Liver (tissue), 9 donors: Measurements from ENCODE around the gene PCBP2. TPM values are rescaled to one million over a fixed set of nuclear protein-coding genes. Genes with fewer than 3 reads are reported as not detected.
"Not testable (repeated sequence)": the region's sequence is repeated elsewhere in the genome, so short reads cannot be mapped to it uniquely, and the experiment has no call there.

Source experiments
- DNase-seq: peaks from one replicate; pipeline ENCODE4 v3.0.0-alpha.2; 2017; ENCODE audit warnings: low spot score
- H3K27ac ChIP-seq, 2 donors: one replicate each; pipeline ENCODE4 v1.7.0; 2013; ENCODE audit warnings: inconsistent platforms in 2 of 2, low read length in 2 of 2, control low read depth in 1 of 2, low read depth in 1 of 2, mild to moderate bottlenecking in 1 of 2
- H3K27me3 ChIP-seq, 4 donors: one replicate each; pipeline versions ENCODE4 v1.6.1 to v1.7.0; 2013; ENCODE audit warnings: low read length in 3 of 4, inconsistent platforms in 1 of 4, mild to moderate bottlenecking in 1 of 4, moderate library complexity in 1 of 4; ENCODE audit not compliant: control insufficient read depth in 4 of 4, insufficient read depth in 4 of 4
- H3K36me3 ChIP-seq, 4 donors: one replicate each; pipeline versions ENCODE4 v1.6.1 to v1.7.0; 2013; ENCODE audit warnings: low read length in 3 of 4, mild to moderate bottlenecking in 3 of 4, low read depth in 1 of 4, moderate library complexity in 1 of 4; ENCODE audit not compliant: control insufficient read depth in 4 of 4, insufficient read depth in 3 of 4
- H3K4me1 ChIP-seq, 4 donors: one replicate each; pipeline versions ENCODE4 v1.6.1 to v1.7.0; 2013; ENCODE audit warnings: low read length in 3 of 4, mild to moderate bottlenecking in 3 of 4, moderate library complexity in 1 of 4; ENCODE audit not compliant: control insufficient read depth in 4 of 4, insufficient read depth in 4 of 4
- H3K4me3 ChIP-seq, 3 donors: one replicate each; pipeline versions ENCODE4 v1.6.1 to v1.7.0; 2013; ENCODE audit warnings: low read length in 3 of 3, control low read depth in 1 of 3, low read depth in 1 of 3, mild to moderate bottlenecking in 1 of 3
- H3K9ac ChIP-seq, 2 donors: one replicate each; pipeline ENCODE4 v1.7.0; 2013; ENCODE audit warnings: low read length in 2 of 2, mild to moderate bottlenecking in 2 of 2, moderate library complexity in 2 of 2, control low read depth in 1 of 2, low read depth in 1 of 2
- H3K9me3 ChIP-seq, 4 donors: one replicate each; pipeline versions ENCODE4 v1.6.1 to v1.7.0; 2013; ENCODE audit warnings: low read length in 3 of 4; ENCODE audit not compliant: control insufficient read depth in 4 of 4
- CTCF ChIP-seq: fragments of 150-350 bp; IDR thresholded peaks from 2 replicates; pipeline ENCODE4 v1.5.1; 2017; ENCODE audit warnings: improper control_type of control experiment, low read depth, low read length; ENCODE audit not compliant: missing input control
- EGR1 ChIP-seq, 2 donors: IDR thresholded peaks; 2 replicates each; pipeline ENCODE4 v1.6.1; 2016 to 2018; ENCODE audit warnings: antibody characterized with exemption in 2 of 2, low read depth in 2 of 2
- FOXA1 ChIP-seq: IDR thresholded peaks from 2 replicates; pipeline ENCODE4 v1.6.1; 2016; ENCODE audit warnings: antibody characterized with exemption
- FOXA2 ChIP-seq: IDR thresholded peaks from 2 replicates; pipeline ENCODE4 v1.6.1; 2016; ENCODE audit warnings: antibody characterized with exemption
- GABPA ChIP-seq, 2 donors: IDR thresholded peaks in 1 of 2; conservative IDR thresholded peaks in 1 of 2; 2 replicates each; pipeline ENCODE4 v1.6.1; 2016; ENCODE audit warnings: antibody characterized with exemption in 2 of 2, mild to moderate bottlenecking in 1 of 2, moderate library complexity in 1 of 2
- HNF4A ChIP-seq, 2 donors: conservative IDR thresholded peaks; 2 replicates each; pipeline ENCODE4 v1.6.1; 2016; ENCODE audit warnings: antibody characterized with exemption in 2 of 2, mild to moderate bottlenecking in 2 of 2
- HNF4G ChIP-seq: IDR thresholded peaks from 2 replicates; pipeline ENCODE4 v1.6.1; 2016; ENCODE audit warnings: antibody characterized with exemption
- JUND ChIP-seq, 2 donors: IDR thresholded peaks; 2 replicates each; pipeline ENCODE4 v1.6.1; 2016; ENCODE audit warnings: antibody characterized with exemption in 2 of 2
- MAX ChIP-seq: IDR thresholded peaks from 2 replicates; pipeline ENCODE4 v1.6.1; 2016; ENCODE audit warnings: antibody characterized with exemption
- NR2F2 ChIP-seq: IDR thresholded peaks from 2 replicates; pipeline ENCODE4 v1.6.1; 2016; ENCODE audit warnings: antibody characterized with exemption
- RAD21 ChIP-seq, 2 donors: IDR thresholded peaks; 2 replicates each; pipeline ENCODE4 v1.6.1; 2016; ENCODE audit warnings: antibody characterized with exemption in 2 of 2, mild to moderate bottlenecking in 2 of 2
- RXRA ChIP-seq, 2 donors: IDR thresholded peaks; 2 replicates each; pipeline ENCODE4 v1.6.1; 2017 to 2018; ENCODE audit warnings: antibody characterized with exemption in 2 of 2, mild to moderate bottlenecking in 1 of 2
- SP1 ChIP-seq: IDR thresholded peaks from 2 replicates; pipeline ENCODE4 v1.6.1; 2018; ENCODE audit warnings: antibody characterized with exemption, mild to moderate bottlenecking
- TAF1 ChIP-seq: conservative IDR thresholded peaks from 2 replicates; pipeline ENCODE4 v1.6.1; 2016; ENCODE audit warnings: antibody characterized with exemption, mild to moderate bottlenecking
- YY1 ChIP-seq: IDR thresholded peaks from 2 replicates; pipeline ENCODE4 v1.6.1; 2016; ENCODE audit warnings: antibody characterized with exemption, mild to moderate bottlenecking
- WGBS: extraction: QIAGEN DNeasy Blood & Tissue Kit; methylation state at CpG from one replicate; pipeline ENCODE4 v1.1.7; 2013; 5-methylcytosine and 5-hydroxymethylcytosine counted together
- polyA plus RNA-seq, 2 donors: library from polyadenylated mRNA; stranded (reverse) in 1 of 2; unstranded in 1 of 2; fragments of 200-250 nt in 1 of 2; fragments of >200 nt in 1 of 2; fragmentation: Nextera tagmentation in 1 of 2; extraction: Ambion mirVana in 1 of 2; gene quantifications; one replicate each; pipeline versions ENCODE4 v1.2.1 to v1.2.3, GENCODE V29; 2013 to 2015
- total RNA-seq, 2 donors: library from RNA; depleted of rRNA; stranded (reverse); fragments of >200 nt; gene quantifications; one replicate each; pipeline ENCODE4 v1.2.3, GENCODE V29; 2014
- TF ChIP-seq, protein P1 (sequence below): IDR thresholded peaks from 2 replicates; pipeline ENCODE4 v1.6.1; 2016; ENCODE audit warnings: antibody characterized with exemption, mild to moderate bottlenecking
- TF ChIP-seq, protein P2 (sequence below): IDR thresholded peaks from 2 replicates; pipeline ENCODE4 v1.6.1; 2016; ENCODE audit warnings: antibody characterized with exemption
- TF ChIP-seq, protein P3 (sequence below): IDR thresholded peaks from 2 replicates; pipeline ENCODE4 v1.6.1; 2016; ENCODE audit warnings: antibody characterized with exemption
- donor health status: healthy.
- donor health status: healthy.
- donor health status: healthy.
- donor health status: healthy.
- donor health status: healthy.

PCBP2 gene
- total and polyA plus RNA-seq, 4 donors, result 130 to 377 (median 223) TPM

GRCh38 chr12:53443955-53444354 lies 7.9 kb upstream of the PCBP2 start:
- 82% methylated on average over 4 of the region's 4 CpGs for WGBS
- Histone ChIP-seq H3K27ac (no peak overlapping the region), H3K9me3 (no peaks in the 10 kb centered on the region), H3K4me3 (no peak overlapping the region), H3K4me1 (peaks cover 0 to 19% (median 5%) of the 10 kb centered on the region in 4 donors), H3K27me3 (no peaks in the 10 kb centered on the region), H3K36me3 (peaks cover 3 to 18% (median 12%) of the 10 kb centered on the region in 4 donors), H3K9ac (no peak overlapping the region)
- TF ChIP-seq NR2F2 (no peak), MAX (no peak), EGR1 (IDR thresholded peaks at IDR 0.05; ENCODE audit: low read depth in 2 of 2) (no peak), TAF1 (no peak), CTCF (no peak), GABPA (IDR thresholded peaks at IDR 0.05 in 1 of 2, conservative IDR thresholded peaks at IDR 0.05 in 1 of 2) (no peak), HNF4A (conservative IDR thresholded peaks at IDR 0.05) (no peak), FOXA1 (no peak), YY1 (no peak), FOXA2 (no peak), RAD21 (IDR thresholded peaks at IDR 0.05) (no peak), RXRA (IDR thresholded peaks at IDR 0.05) (no peak), JUND (IDR thresholded peaks at IDR 0.05) (no peak), SP1 (no peak), HNF4G (no peak)
- TF ChIP-seq, protein P1, sequence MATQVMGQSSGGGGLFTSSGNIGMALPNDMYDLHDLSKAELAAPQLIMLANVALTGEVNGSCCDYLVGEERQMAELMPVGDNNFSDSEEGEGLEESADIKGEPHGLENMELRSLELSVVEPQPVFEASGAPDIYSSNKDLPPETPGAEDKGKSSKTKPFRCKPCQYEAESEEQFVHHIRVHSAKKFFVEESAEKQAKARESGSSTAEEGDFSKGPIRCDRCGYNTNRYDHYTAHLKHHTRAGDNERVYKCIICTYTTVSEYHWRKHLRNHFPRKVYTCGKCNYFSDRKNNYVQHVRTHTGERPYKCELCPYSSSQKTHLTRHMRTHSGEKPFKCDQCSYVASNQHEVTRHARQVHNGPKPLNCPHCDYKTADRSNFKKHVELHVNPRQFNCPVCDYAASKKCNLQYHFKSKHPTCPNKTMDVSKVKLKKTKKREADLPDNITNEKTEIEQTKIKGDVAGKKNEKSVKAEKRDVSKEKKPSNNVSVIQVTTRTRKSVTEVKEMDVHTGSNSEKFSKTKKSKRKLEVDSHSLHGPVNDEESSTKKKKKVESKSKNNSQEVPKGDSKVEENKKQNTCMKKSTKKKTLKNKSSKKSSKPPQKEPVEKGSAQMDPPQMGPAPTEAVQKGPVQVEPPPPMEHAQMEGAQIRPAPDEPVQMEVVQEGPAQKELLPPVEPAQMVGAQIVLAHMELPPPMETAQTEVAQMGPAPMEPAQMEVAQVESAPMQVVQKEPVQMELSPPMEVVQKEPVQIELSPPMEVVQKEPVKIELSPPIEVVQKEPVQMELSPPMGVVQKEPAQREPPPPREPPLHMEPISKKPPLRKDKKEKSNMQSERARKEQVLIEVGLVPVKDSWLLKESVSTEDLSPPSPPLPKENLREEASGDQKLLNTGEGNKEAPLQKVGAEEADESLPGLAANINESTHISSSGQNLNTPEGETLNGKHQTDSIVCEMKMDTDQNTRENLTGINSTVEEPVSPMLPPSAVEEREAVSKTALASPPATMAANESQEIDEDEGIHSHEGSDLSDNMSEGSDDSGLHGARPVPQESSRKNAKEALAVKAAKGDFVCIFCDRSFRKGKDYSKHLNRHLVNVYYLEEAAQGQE, result no peak
- TF ChIP-seq, protein P2, sequence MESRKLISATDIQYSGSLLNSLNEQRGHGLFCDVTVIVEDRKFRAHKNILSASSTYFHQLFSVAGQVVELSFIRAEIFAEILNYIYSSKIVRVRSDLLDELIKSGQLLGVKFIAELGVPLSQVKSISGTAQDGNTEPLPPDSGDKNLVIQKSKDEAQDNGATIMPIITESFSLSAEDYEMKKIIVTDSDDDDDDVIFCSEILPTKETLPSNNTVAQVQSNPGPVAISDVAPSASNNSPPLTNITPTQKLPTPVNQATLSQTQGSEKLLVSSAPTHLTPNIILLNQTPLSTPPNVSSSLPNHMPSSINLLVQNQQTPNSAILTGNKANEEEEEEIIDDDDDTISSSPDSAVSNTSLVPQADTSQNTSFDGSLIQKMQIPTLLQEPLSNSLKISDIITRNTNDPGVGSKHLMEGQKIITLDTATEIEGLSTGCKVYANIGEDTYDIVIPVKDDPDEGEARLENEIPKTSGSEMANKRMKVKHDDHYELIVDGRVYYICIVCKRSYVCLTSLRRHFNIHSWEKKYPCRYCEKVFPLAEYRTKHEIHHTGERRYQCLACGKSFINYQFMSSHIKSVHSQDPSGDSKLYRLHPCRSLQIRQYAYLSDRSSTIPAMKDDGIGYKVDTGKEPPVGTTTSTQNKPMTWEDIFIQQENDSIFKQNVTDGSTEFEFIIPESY, result no peak
- TF ChIP-seq, protein P3, sequence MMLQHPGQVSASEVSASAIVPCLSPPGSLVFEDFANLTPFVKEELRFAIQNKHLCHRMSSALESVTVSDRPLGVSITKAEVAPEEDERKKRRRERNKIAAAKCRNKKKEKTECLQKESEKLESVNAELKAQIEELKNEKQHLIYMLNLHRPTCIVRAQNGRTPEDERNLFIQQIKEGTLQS, result no peak
- DNase-seq, result no peak

DNA sequence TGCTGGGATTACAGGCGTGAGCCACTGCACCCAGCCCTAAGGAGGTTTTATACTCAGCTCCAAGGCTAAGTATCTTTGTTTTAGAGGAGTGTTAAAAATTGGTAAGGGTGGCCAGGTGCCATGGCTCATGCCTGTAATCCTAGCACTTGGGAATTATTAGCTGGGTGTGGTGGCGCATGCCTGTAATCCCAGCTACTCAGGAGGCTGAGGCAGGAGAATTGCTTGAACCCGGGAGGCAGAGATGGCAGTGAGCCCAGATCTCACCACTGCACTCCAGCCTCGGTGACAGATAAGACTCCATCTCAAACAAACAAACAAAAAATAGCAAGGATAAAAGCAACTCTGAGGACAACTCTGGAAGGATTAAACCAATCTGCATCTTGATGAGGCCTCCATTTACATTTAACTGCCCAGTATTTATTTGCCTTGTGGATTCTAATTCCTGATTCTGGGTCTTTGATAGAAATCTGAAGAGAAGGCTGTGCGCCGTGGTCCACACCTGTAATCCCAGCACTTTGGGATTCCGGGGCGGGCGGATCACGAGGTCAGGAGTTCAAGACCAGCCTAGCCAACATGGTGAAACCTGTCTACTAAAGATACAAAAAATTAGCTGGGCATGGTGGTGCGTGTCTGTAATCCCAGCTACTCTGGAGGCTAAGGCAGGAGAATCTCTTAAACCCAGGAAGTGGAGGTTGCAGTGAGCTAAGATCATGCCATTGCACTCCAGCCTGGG lies 7.1 kb upstream of the PCBP2 start:
- not testable (repeated sequence) for DNase-seq, H3K4me3 ChIP-seq, H3K27me3 ChIP-seq, H3K27ac ChIP-seq, H3K9ac ChIP-seq, H3K9me3 ChIP-seq
- peaks cover 3 to 18% (median 12%) of the 10 kb centered on the region in 4 donors for H3K36me3 ChIP-seq
- WGBS, result 88% methylated on average over 11 of the region's 11 CpGs
- H3K4me1 ChIP-seq, result peaks cover 0 to 19% (median 5%) of the 10 kb centered on the region in 4 donors
